GM23248 (cell line): ENCODE measurements around the gene WDR82. TPM values are rescaled to one million over a fixed set of nuclear protein-coding genes. Genes with fewer than 3 reads are reported as not detected.

Experiments
- DNase-seq: peaks from one replicate; pipeline ENCODE4 v3.0.0-alpha.2; 2015
- H2AFZ ChIP-seq: fragments of 200-600 bp; sonication (generic); 2 replicates; pipeline ENCODE4 v1.6.1; 2016; ENCODE audit warnings: antibody characterized with exemption
- H3F3A ChIP-seq: fragments of 200-600 bp; sonication (generic); 2 replicates; pipeline ENCODE4 v1.6.1; 2016; ENCODE audit warnings: mild to moderate bottlenecking, antibody characterized with exemption, mixed run types; ENCODE audit not compliant: insufficient read depth
- H3K27ac ChIP-seq: fragments of 200-600 bp; sonication (generic); 2 replicates; pipeline ENCODE4 v1.5.1; 2016; ENCODE audit warnings: mild to moderate bottlenecking
- H3K27me3 ChIP-seq: fragments of 200-600 bp; sonication (generic); replicated peaks from 2 replicates; pipeline ENCODE4 v1.6.1; 2016; ENCODE audit warnings: mild to moderate bottlenecking; ENCODE audit not compliant: insufficient read depth
- H3K36me3 ChIP-seq: fragments of 200-600 bp; sonication (generic); 2 replicates; pipeline ENCODE4 v1.6.1; 2016; ENCODE audit warnings: low read depth, mild to moderate bottlenecking
- H3K4me1 ChIP-seq: fragments of 200-600 bp; sonication (generic); 2 replicates; pipeline ENCODE4 v1.6.1; 2016; ENCODE audit warnings: mild to moderate bottlenecking; ENCODE audit not compliant: insufficient read depth
- H3K4me2 ChIP-seq: fragments of 200-600 bp; sonication (generic); one replicate; pipeline ENCODE4 v1.6.1; 2016; ENCODE audit warnings: mild to moderate bottlenecking; ENCODE audit not compliant: unreplicated experiment
- H3K4me3 ChIP-seq: fragments of 200-600 bp; sonication (generic); 2 replicates; pipeline ENCODE4 v1.5.1; 2016; ENCODE audit warnings: mild to moderate bottlenecking
- H3K79me2 ChIP-seq: fragments of 200-600 bp; sonication (generic); 2 replicates; pipeline ENCODE4 v1.6.1; 2016; ENCODE audit warnings: mild to moderate bottlenecking; ENCODE audit not compliant: insufficient read depth
- H3K9ac ChIP-seq: fragments of 200-600 bp; sonication (generic); 2 replicates; pipeline ENCODE4 v1.6.1; 2016; ENCODE audit warnings: mild to moderate bottlenecking
- H3K9me2 ChIP-seq: fragments of 200-600 bp; sonication (generic); 2 replicates; pipeline ENCODE4 v1.6.1; 2016; ENCODE audit warnings: mixed run types, mild to moderate bottlenecking, moderate library complexity; ENCODE audit not compliant: insufficient read depth
- H3K9me3 ChIP-seq: fragments of 200-600 bp; sonication (generic); one replicate; pipeline ENCODE4 v1.6.1; 2017; ENCODE audit warnings: low read depth
- H4K20me1 ChIP-seq: fragments of 200-600 bp; sonication (generic); 2 replicates; pipeline ENCODE4 v1.6.0; 2016; ENCODE audit not compliant: insufficient read depth
- EZH2 ChIP-seq: fragments of 200-600 bp; sonication (generic); IDR thresholded peaks from 2 replicates; pipeline ENCODE4 v1.6.1; 2018; ENCODE audit warnings: antibody characterized with exemption, mild to moderate bottlenecking; ENCODE audit not compliant: insufficient read depth, poor library complexity, severe bottlenecking
- EZH2phosphoT487 ChIP-seq: fragments of 200-600 bp; sonication (generic); IDR thresholded peaks from 2 replicates; pipeline ENCODE4 v1.6.1; 2018; ENCODE audit warnings: antibody characterized with exemption, moderate library complexity, mild to moderate bottlenecking, low read depth; ENCODE audit not compliant: insufficient read depth
- WGBS, 2 experiments: methylation state at CpG; one replicate each; pipeline ENCODE4 v1.1.6; 2015 to 2017; ENCODE audit warnings: low lambda C conversion rate in 2 of 2, low coverage in 1 of 2; ENCODE audit errors: missing lambda C conversion rate in 2 of 2; 5-methylcytosine and 5-hydroxymethylcytosine counted together
- in situ Hi-C: fragments of 300-500 bp; cut with MboI; formaldehyde crosslinking; loops from 2 replicates; pipeline ENCODE4 v1.15.0; 2020
- polyA plus RNA-seq: library from polyadenylated mRNA; unstranded; fragments of >200 nt; fragmentation: Nextera tagmentation; extraction: Ambion mirVana; gene quantifications from 2 replicates; pipeline ENCODE4 v1.2.1, GENCODE V29; 2016
- total RNA-seq: library from RNA; depleted of rRNA; stranded (reverse); fragments of >200 nt; shearing (Covaris generic); gene quantifications from 2 replicates; pipeline ENCODE4 v1.2.3, GENCODE V29; 2014

The WDR82 gene
- total and polyA plus RNA-seq, 2 experiments from 2014 or later = 16.1 to 56.1 TPM

GRCh38 chr3:52298149-52299098 lies 20.0 kb upstream of the WDR82 start:
- no peak overlapping the region for H3K4me2 ChIP-seq
- H2AFZ ChIP-seq = no peak overlapping the region
- DNase-seq = no peak
- no peak overlapping the region for H3K9ac ChIP-seq
- H3K27me3 ChIP-seq = no peaks in the 10 kb centered on the region
- no peak overlapping the region for H3K4me3 ChIP-seq
- no peaks in the 10 kb centered on the region for H3F3A ChIP-seq
- H3K27ac ChIP-seq = no peak overlapping the region
- H3K36me3 ChIP-seq = no peaks in the 10 kb centered on the region
- peaks cover 14% of the 10 kb centered on the region for H3K4me1 ChIP-seq
- in situ Hi-C loops = no loop called here
- no peaks in the 10 kb centered on the region for H3K79me2 ChIP-seq
- H3K9me3 ChIP-seq = no peaks in the 10 kb centered on the region
- no peaks in the 10 kb centered on the region for H4K20me1 ChIP-seq
- no peaks in the 10 kb centered on the region for H3K9me2 ChIP-seq
- TF ChIP-seq EZH2phosphoT487 (no peak), EZH2 (no peak)
- WGBS, 2 experiments = 53 to 76% methylated on average over 9 to 17 of the region's 17 CpGs

GRCh38 chr3:52297242-52298148 lies 19.0 kb upstream of the WDR82 start:
- H3K9me2 ChIP-seq = no peaks in the 10 kb centered on the region
- no peaks in the 10 kb centered on the region for H3K9me3 ChIP-seq
- no peak overlapping the region for H3K9ac ChIP-seq
- no peaks in the 10 kb centered on the region for H3K79me2 ChIP-seq
- peaks cover 14% of the 10 kb centered on the region for H3K4me1 ChIP-seq
- in situ Hi-C loops = no loop called here
- TF ChIP-seq EZH2phosphoT487 = no peak
- TF ChIP-seq EZH2 = no peak
- no peaks in the 10 kb centered on the region for H4K20me1 ChIP-seq
- H2AFZ ChIP-seq = no peak overlapping the region
- H3K27ac ChIP-seq = no peak overlapping the region
- no peak for DNase-seq
- H3K4me3 ChIP-seq = no peak overlapping the region
- no peak overlapping the region for H3K4me2 ChIP-seq
- H3K27me3 ChIP-seq = no peaks in the 10 kb centered on the region
- WGBS, 2 experiments = 84 to 87% methylated on average over 11 of the region's 11 CpGs
- H3F3A ChIP-seq = no peaks in the 10 kb centered on the region
- no peaks in the 10 kb centered on the region for H3K36me3 ChIP-seq

GRCh38 chr3:52295671-52296208 lies 17.3 kb upstream of the WDR82 start:
- no peaks in the 10 kb centered on the region for H3K9me3 ChIP-seq

More at GRCh38 chr3:52295671-52296208, 17.3 kb upstream of the WDR82 start:
- Histone ChIP-seq H3K4me3 (no peak overlapping the region), H3K27me3 (no peaks in the 10 kb centered on the region), H3K9me2 (no peaks in the 10 kb centered on the region), H3K79me2 (no peaks in the 10 kb centered on the region), H3K36me3 (no peaks in the 10 kb centered on the region), H3K4me2 (no peak overlapping the region), H3K27ac (no peak overlapping the region), H3K9ac (no peak overlapping the region), H3K4me1 (peaks cover 11% of the 10 kb centered on the region), H2AFZ (no peak overlapping the region), H4K20me1 (no peaks in the 10 kb centered on the region), H3F3A (no peaks in the 10 kb centered on the region)
- WGBS, 2 experiments = 73 to 77% methylated on average over 5 of the region's 5 CpGs
- TF ChIP-seq EZH2phosphoT487 = no peak
- DNase-seq = no peak
- in situ Hi-C loops = no loop called here
